Ovary (tissue), 3 donors: ENCODE data around the gene TTC7B.

Experiments used
- CTCF ChIP-seq, 3 donors: fragments of 450-650 bp in 2 of 3; fragments of 200-600 bp in 1 of 3; IDR thresholded peaks; one replicate each; pipeline versions ENCODE4 v1.5.1 to v1.8.0; 2016 to 2022; ENCODE audit warnings: antibody characterized with exemption in 3 of 3, mild to moderate bottlenecking in 1 of 3
- POLR2A ChIP-seq: fragments of 450-650 bp; IDR thresholded peaks from one replicate; pipeline ENCODE4 v1.6.1; 2017; ENCODE audit warnings: antibody characterized with exemption, mild to moderate bottlenecking, moderate library complexity
- donor health status: DM: no; HTN: no; CAD: no.

GRCh38 chr14:90660865-90661570, 155.2 kb downstream of the TTC7B start:
- TF ChIP-seq POLR2A (no peak), CTCF (IDR thresholded peaks at IDR 0.05) (no peak)
